ENCODE results near the gene TMEM8B.

TMEM8B gene

DNA sequence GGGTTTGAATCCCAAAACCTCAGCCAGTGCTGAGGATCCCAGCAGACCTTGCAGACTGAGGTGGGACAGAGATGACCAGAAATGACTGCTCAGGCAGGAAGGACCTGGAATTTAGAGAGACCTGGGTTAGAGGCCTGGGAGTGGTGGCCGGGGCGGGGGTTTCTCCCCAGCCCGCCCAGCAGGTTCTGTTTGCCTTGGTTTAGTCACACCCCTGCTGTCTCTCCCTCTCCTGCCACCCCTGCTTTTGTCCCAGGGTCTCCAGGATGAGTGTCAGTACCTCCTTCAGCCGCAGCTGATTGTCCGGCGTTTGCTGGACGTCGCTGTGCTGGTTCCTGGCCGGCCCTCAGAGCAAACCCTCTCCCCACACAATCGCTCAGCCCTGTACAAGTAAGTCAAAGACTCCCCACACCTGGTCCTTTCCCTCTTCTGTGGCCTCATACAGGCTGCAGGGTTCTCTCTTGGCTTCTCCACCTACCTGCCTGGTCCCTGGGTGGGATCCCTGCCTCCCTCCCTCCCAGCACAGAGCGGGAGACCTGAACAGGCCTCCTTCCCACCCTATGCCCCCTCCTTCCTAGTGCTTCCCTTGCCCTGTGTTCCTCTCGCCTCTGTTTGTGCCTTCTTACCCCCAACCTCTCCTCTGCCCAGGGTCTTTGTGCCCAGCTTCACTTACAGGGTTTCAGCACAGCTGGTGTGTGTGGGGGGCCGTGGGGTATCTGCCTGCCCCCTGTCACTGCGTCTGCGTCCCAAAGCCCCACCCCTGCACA lies 12.0 kb downstream of the TMEM8B start:
- no peak for DNase-seq

DNA sequence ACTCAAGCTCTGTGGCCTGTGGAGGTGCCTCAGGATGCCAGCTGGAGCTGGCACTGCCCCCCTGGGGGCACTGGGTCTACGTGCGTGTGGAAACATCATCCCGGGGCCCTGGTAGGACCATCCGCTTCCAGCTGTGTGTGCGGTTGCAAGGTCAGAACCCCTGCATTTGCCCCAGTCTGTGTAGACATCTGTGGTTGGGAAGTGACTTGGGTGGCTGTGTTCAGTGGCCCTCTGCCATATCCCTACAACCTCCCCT lies 12.5 kb downstream of the TMEM8B start:
- no peak for DNase-seq

DNA sequence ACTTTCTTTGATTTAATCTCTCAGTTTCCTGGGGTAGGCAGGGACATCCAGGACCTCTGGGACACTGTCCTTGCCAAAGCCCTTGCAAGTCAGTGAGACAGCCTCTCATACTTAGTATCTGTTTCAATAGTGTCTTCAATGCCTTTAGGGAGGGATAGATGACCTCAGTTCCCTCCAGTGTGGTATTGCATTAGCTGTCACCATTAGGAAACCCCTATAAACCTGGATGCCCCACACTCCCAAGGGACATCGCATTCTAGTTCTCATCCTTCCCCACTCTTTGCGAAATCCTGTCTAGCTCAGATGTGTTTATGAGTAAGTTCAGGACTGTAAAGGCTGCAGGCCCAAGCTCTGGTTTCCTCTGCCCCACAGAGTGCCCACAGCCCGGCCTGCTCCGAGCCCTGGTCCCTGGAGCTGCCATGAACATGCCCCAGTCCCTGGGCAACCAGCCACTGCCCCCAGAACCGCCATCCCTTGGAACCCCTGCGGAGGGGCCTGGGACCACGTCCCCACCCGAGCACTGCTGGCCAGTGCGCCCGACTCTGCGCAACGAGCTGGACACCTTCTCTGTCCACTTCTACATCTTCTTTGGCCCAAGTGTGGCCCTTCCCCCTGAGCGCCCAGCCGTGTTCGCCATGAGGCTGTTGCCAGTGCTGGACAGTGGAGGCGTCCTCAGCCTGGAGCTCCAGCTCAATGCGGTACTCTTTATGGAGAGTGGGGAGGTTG lies 13.2 kb downstream of the TMEM8B start:
- no peak for DNase-seq

DNA sequence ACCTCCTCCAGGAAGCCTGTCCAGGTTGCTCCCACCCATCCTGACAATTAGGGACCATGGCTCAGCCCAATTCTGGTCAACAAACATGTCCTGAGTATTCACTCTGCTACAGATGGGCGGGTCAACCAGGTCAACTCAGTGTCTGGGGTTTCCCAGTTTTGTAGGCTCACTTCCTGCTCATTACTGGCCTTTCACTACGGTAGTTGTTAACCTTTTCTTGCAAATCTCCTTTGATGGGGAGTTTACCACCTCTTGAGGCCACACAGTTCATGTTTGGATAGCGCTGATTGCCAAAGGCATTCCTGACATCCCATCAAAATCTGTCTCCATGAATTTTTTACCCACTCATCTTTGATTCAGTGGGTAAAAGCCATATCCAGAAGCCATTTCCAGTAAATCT lies 13.8 kb downstream of the TMEM8B start:
- DNase-seq, result no peak

DNA sequence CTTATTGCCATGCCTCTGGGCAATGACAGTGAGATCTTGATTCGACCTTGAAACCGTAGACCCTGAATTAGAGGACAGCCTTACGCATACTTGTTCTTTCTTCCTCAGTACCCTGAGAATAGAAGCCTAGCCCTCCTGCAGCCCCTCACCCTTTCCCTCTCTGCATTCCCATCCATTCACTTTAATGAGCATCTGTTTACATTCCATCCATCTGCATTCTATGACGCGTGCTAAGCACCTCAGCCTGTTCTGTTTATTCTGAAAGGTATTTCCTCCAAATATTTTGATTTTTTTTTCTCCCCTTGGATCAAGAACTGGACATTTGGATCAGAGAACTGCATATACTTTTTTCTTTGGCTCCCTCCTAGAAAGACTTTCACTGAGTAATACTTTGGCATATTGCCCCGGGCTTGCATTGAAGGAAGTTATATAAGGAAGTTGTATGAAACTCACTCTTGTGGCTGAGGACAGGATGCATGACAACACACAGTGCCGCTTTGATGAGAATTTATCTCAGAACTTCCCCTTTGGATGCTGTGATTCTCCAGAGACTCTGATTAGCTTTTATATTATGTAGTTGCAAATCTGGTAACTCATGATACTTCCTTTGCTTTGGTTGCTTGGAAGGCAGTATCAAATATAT lies 15.7 kb downstream of the TMEM8B start:
- DNase-seq, result no peak

DNA sequence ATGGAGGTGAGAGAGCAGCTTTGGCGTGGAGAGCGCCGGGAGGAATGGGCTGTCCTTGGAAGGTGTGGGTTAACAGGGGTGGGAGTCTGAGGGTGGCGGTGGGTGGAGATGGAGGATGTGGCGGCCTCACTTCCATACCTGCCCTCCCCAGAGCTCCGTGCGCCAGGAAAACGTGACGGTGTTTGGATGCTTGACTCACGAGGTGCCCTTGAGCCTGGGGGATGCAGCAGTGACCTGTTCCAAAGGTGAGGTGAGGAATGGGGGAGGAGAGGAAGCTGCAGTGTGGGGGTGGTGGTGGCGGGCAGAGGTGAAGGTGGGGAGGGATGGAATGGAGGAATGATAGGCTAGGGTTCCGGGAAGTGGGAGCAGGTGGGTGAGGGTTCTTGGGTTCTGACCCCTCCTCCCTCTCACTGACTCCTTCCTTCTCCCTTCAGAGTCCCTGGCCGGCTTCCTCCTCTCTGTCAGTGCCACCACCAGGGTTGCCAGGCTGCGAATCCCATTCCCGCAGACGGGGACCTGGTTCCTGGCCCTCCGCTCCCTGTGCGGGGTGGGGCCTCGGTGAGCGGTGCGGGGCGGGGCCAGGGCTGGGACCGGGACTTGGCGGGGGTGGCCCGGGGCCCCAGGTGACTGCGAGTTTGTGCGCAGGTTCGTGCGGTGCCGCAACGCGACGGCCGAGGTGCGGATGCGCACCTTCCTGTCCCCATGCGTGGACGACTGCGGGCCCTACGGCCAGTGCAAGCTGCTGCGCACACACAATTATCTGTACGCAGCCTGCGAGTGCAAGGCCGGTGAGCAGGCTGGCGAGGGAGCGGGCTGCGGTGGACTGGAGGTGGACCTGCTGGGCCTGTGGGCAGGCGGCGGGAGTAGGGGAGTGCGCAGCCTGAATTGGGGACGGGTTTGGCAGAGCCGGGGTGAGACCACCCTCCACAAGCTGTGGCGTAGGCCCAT lies 17.1 kb downstream of the TMEM8B start:
- no peak for DNase-seq

DNA sequence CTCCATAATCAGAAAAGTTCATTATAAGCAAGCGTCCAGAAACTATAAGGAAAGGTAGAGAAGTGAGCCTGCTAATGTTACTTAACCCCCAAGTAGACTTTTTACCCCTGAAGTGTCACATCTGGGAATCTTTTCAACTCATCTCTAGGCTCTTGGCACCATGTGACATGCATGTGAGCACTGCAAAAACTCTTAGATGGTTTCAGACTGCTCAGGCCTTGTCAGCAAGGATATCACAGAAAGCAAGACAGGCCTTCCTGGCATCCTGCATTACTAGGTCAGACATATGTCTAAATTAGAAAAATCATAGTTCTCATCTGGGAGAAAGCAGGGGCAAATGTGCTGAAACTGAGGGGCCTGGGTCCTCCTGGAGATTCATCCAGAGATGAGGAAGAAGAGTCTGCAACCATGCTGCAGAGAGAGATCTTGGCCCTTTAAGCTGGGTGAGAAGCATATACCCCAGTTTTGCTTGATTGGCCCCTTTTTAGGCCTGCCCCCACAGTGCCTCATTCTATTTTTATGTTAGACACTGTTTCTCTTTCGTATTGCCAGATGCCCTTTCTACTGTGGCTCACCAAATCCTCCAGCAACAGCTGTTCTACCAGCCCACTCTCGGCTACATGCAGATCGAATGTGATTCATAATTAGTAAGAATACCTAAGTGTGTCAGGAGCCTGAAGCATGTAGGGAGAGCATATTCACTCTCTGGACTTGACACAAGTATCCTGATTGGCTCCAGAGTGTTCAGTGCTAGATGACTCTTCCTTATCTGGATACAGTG lies 19.0 kb downstream of the TMEM8B start:
- DNase-seq, result no peak

DNA sequence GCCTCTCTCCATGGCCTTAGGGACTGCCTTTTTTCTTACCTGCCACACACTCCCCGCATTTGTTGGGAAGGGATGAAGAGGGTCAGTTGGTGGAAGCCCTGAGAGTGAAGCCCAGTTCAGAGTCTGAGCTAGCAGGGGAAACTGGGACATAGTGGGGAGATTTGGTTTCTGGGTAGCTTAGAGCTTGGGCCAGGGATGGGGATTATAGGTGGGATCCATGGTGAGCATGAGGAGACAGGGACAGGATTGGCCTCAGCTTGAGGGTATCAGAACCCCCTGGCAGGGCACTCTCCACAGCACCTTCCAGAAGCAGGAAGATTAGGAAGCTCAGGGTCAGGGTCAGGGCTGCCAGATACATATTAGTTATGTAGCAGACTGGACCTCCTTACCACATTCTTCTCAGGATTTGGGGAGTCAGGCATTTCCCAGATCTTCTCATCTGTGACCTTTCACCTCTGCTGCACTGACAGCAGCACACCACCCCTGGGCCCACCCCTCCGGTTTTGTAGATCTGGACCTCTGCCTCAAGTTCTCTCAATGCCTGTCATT lies 23.3 kb downstream of the TMEM8B start:
- DNase-seq, result no peak

DNA sequence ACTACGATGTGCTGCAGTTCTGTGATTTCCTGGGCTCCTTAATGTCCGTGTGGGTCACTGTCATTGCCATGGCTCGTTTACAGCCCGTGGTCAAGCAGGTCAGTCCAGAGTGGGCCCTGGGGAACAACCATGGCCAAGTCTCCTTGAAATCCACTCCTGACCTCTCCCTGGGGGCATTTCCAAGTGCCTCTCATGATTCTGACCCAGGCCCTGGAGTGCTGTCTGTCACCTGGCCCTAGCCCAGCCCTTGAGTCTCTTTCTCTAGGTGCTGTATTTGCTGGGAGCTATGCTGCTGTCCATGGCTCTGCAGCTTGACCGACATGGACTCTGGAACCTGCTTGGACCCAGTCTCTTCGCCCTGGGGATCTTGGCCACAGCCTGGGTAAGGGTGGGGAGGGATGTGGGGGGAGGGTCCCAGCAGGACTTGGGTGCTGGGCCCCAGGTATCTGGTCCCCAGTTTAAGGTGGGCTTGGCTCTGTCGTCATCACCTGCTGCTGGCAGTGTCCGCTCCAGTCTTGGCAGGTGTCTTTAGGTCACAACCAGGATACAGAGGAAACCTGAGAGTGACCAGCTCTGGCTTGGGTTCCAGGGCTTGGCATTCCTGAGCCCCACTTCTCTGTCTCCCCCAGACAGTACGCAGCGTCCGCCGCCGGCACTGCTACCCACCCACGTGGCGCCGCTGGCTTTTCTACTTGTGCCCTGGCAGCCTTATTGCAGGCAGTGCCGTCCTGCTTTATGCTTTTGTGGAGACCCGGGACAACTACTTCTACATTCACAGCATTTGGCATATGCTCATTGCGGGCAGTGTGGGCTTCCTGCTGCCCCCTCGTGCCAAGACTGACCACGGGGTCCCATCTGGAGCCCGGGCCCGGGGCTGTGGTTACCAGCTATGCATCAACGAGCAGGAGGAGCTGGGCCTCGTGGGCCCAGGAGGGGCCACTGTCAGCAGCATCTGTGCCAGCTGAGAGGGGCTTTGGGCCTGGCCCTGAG lies 24.1 kb downstream of the TMEM8B start:
- DNase-seq, result no peak

DNA sequence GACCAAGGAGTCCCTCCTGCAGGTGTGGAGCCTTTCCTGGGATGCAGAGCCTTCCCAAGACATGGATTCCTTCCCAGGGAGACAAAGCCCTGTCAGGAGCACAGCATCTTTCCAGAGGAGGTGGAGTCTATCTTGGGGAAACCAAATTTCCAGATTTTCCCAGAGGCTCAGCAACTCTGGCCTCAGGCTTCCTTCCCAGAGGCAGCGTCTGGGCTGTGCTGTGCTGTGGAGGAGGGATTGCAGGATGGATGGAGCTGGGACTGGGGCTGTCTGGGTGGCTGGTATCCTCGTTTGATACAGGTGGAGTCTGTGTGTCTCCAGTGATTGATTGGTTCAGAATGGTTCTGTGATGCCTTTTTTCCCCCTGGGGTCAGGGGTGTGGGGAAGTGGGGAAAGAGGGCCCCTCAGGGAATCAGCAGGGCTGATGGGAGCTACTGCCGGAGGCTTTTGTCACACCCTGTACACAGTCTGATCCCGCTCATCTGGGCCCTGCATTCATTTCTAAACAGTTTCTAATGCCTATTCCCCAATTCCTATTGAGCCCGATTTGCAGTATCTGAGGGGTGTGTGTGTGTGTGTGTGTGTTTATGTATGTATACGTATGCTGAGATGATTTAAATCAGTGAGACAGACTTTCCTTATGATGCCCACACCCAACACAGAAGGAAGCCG lies 25.2 kb downstream of the TMEM8B start:
- DNase-seq, result no peak

DNA sequence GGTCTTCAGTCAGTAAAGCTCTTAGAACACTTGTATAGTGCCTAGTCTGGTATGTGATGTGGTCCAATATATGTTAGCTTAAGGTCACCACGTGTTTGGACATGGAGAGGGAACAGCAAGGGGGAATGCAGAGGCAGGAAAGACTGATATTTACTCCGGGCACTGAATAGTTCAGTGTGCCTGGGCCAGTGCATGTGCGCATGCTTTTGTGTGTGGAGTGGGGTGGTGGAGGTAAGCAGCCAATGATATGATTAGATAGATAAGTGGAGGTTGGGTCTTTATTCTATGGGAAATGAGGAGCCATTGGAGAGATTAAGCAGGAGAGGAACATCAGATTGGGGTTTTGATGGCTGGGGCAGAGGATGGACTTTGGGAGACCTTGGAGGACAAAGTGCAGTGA lies 27.2 kb downstream of the TMEM8B start:
- DNase-seq, result no peak

DNA sequence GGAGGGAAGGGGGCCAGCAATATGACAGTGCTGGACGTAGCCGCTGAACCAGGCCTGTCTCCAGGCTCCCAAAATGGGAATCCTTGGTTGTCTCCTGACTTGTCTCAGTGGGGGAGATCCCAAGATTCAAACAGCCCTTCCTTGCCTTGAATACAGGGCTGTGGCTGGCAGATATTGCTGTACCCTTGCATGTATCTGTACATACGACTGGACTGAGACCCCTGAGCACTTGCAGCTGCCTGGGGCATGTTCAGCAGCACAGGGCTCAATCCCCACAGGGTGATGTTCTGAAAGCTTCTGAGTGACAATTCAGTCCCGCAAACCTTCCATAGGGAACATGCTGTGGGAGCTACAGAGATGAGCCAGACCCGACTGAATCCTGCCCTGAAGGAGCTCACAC lies 27.9 kb downstream of the TMEM8B start:
- no peak for DNase-seq

DNA sequence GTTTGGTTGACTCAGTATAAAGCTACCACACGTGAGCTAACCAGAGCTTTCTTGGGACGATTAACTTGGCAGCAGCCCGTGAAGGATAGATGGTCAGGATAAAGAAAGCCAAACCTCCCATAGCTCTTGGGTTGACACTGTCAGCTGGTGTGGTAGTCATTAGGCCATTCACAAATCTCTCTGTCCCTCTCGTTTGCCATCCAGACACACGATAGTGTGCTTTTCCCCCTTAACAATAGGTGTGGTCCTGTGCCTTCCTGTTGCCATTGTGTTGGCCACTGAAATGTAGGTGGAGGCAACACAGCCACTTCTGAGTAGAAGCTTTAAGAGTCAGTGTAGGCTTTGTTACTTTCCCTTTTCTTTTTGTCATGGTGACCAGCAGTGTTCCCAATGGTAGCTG lies 29.4 kb downstream of the TMEM8B start:
- DNase-seq, result no peak

DNA sequence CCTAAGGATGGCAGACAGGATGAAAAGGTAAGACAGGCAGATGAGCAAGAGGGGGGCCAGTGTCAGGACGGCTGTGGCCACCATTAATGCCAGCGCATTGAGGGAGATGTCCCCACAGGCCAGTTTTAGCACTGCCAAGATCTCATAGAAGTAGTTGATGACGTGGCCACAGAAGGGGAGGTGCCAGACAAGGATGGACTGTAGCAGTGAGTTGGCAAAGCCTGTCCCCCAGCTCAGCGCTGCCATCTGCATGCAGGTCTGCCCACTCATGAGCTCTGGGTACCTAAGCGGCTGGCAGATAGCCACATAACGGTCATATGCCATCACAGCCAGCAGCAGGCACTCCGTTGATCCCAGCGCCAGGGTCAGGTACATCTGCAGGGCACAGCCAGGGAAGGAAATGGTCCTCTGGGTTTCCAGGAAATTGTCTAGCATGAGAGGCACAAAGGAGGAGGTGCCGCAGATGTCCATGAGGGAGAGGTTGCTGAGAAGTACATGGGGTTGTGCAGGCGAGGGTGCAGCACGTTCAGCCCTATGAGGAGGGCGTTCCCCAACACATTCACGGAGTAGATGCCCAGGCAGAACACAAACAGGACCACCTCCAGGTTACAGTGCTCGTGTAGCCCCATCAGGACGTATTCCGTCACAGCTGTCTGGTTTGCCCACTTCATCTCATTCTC lies 30.4 kb downstream of the TMEM8B start:
- DNase-seq, result no peak

DNA sequence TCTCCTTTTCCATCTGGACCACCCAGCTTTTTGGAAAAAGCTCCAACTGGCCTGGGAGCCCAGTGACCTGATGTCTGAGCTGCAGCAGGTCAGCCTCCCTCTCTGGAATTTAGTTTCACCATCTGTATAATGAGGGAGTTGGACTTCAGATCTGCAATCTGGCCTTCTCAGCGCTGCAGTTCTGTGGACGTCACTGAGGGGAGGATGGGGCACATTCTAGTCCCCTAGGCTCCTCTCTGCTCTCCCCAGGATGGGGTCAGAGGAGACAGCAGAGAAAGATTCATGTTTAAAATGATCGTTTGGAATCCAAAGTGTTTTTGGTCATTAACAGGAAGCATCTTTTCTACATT lies 30.9 kb downstream of the TMEM8B start:
- DNase-seq, result no peak

DNA sequence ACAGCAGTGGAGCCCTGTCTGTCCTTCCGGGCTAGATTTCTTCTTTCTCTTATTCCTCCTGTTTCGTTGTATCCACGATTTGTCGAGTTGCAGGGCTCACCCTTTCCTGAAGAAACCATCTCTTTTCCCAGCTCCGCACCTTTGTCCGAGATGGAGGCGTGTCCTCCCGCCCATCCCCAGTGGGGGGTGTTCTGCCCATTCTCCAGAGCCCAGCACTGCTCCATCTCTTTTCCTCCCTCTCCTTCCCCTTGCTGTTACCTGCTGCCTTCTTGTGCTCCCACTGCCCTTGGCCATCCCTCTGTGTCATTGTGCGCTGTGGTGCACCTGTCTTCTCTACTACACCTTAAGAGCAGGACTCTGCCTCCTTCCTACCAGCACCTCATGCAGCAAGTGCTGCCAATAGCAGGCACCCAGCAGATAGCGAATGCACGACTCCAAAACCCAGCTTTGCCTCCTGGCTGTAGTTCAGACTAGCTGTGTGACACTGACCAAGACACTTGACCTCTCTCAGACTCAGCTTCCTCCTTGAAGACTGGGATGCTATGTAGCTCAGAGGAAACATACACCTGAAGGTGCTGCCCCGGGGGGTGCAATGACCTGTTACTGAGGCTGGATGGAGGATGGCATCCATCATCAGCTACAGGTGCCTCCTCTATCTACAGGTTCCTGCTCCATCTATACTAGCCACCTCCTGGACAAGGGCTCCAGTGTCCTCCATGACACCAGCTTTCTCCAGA lies 32.3 kb downstream of the TMEM8B start:
- no peak for DNase-seq

DNA sequence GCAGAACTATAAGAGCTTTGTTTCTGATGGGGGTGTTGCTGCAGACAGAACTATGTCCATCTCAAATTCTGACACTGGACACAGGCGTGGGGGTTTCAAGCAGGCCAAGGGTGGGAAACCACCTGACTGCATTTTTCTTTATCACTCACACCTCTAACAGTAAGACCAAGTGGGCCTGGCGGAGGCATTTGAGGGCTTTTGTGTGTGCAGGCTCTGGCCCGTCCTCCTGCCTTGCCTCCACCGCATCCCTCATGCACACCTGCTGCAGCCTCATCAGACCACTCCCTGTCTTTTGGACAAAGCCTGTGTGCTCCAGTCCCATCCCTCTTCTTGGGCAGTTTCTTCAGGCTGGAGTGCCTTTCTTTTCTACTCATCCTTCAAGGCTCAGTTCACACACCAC lies 33.3 kb downstream of the TMEM8B start:
- DNase-seq, result no peak

DNA sequence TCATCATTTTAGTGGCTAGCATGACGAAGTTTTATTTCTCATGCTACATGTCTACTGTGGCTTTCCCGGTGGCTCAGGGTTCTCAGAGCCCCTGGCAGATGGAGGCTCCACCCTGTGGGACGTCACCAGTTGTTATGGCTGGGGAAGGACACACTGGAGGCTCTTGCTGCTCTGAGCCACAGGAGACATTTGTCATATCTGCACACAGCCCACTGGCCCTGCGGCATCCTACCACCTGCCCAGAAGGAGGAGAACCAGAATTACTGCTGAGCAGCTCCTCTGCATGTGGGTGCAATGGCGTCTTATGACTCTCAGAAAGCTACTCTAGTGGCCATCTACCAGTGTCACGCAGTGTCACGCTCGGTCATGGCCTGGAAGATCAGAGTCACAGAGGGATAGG lies 34.6 kb downstream of the TMEM8B start:
- no peak for DNase-seq

DNA sequence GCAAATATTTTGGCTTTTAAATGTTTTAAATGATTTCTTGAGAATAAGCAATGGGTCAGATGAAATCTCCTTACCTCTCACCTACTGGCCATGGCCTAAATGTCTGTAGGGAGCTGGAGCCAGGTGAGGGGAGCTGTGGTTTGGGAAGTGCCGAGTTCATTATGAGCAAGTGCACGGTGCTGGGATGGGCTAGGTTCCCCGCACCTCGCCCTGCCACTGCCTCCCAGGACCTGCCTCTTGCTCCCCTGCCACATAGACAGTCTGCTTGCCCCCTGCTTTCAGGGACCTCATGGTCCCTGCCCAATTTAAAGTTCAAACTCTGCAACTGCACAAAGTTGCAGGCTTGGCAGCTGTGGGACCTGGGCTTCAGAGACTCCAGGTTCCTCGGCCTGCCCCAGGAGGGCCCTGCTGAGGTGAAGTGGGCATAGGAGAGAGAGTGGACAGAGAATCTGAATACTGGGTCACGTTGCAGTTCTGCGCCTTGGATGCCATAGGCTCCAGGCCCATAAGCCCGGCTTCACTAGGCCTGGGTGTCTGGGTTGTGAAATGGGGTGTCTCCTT lies 35.7 kb downstream of the TMEM8B start:
- no peak for DNase-seq

All from T1000 (cell line).